K562 (cell line): ENCODE data around the gene COX6A2. TPM values are rescaled to one million over a fixed set of nuclear protein-coding genes. Genes with fewer than 3 reads are reported as not detected.

Experiments
- CBX5 ChIP-seq: IDR thresholded peaks from 2 replicates; pipeline ENCODE4 v1.6.1; 2014; ENCODE audit warnings: low read depth, borderline replicate concordance
- CEBPG ChIP-seq, 3 experiments: fragments of 200-800 bp in 1 of 3; sonication (Bioruptor generic) in 1 of 3; sonication (generic) in 1 of 3; formaldehyde crosslinking in 1 of 3; IDR thresholded peaks in 2 of 3; conservative IDR thresholded peaks in 1 of 3; 2 replicates each; pipeline versions ENCODE4 v1.6.1 to v1.8.0; 2016 to 2022; ENCODE audit warnings: missing compliant biosample characterization in 2 of 3, missing genetic modification characterization in 2 of 3, mild to moderate bottlenecking in 1 of 3, missing genetic modification reagents in 1 of 3
- ELF4 ChIP-seq: fragments of 450-650 bp; formaldehyde crosslinking; IDR thresholded peaks from 2 replicates; pipeline ENCODE4 v1.4.0; 2022; ENCODE audit warnings: missing genetic modification characterization
- FOXK1 ChIP-seq: sonication (generic); formaldehyde crosslinking; IDR thresholded peaks from 2 replicates; pipeline ENCODE4 v1.8.0; 2022; ENCODE audit warnings: missing genetic modification reagents, mild to moderate bottlenecking, borderline replicate concordance
- RNF2 ChIP-seq: sonication (generic); IDR thresholded peaks from 2 replicates; pipeline ENCODE4 v1.6.1; 2016
- TOE1 ChIP-seq, 2 experiments: fragments of 450-650 bp in 1 of 2; sonication (generic) in 1 of 2; formaldehyde crosslinking in 1 of 2; IDR thresholded peaks; 2 replicates each; pipeline versions ENCODE4 v1.7.1 to v1.8.0; 2016 to 2022; ENCODE audit warnings: borderline replicate concordance in 2 of 2, mild to moderate bottlenecking in 2 of 2, antibody characterized with exemption in 1 of 2, inconsistent platforms in 1 of 2, low read depth in 1 of 2, missing genetic modification reagents in 1 of 2, moderate library complexity in 1 of 2
- XRCC5 ChIP-seq: fragments of 200-400 bp; formaldehyde crosslinking; IDR thresholded peaks from 2 replicates; pipeline ENCODE4 v1.6.1; 2017; ENCODE audit warnings: low read depth, mild to moderate bottlenecking, low read length
- polyA plus RNA-seq, 8 experiments: library from polyadenylated mRNA; depleted of rRNA in 4 of 8; stranded (reverse) in 5 of 8; unstranded in 3 of 8; fragments of >200 nt; fragmentation: Nextera tagmentation in 2 of 8; fragmentation: Illumina TruSeq in 1 of 8; extraction: Ambion mirVana in 2 of 8; extraction: Trizol in 1 of 8; gene quantifications; 2 replicates each; pipeline versions ENCODE4 v1.2.1 to v1.2.3, GENCODE V29; 2011 to 2014; ENCODE audit warnings: inconsistent platforms in 1 of 8, missing spikeins in 1 of 8
- total RNA-seq, 7 experiments: library from RNA; depleted of rRNA in 6 of 7; stranded (reverse); fragments of >200 nt in 6 of 7; fragmentation: Illumina TruSeq in 2 of 7; extraction: Trizol in 2 of 7; gene quantifications; 2 replicates each; pipeline versions ENCODE4 v1.2.1 to v1.2.3, GENCODE V29; 2011 to 2021; ENCODE audit warnings: low replicate concordance in 1 of 7
- TF ChIP-seq, protein P1 (sequence below): sonication (generic); formaldehyde crosslinking; IDR thresholded peaks from 2 replicates; pipeline ENCODE4 v1.9.0; 2022; ENCODE audit warnings: mild to moderate bottlenecking, missing genetic modification reagents
- TF ChIP-seq, protein P2 (sequence below): sonication (generic); formaldehyde crosslinking; IDR thresholded peaks from 2 replicates; pipeline ENCODE4 v1.8.0; 2023; ENCODE audit warnings: mild to moderate bottlenecking, missing genetic modification reagents
- TF ChIP-seq, protein P3 (sequence below): fragments of 450-650 bp; IDR thresholded peaks from 2 replicates; pipeline ENCODE4 v1.6.1; 2017; ENCODE audit warnings: antibody characterized with exemption, mild to moderate bottlenecking
- TF ChIP-seq, protein P4 (sequence below): sonication (generic); formaldehyde crosslinking; IDR thresholded peaks from 2 replicates; pipeline ENCODE4 v1.8.0; 2022; ENCODE audit warnings: mild to moderate bottlenecking, missing genetic modification reagents

COX6A2 gene
- total and polyA plus RNA-seq, 9 of the 15 experiments (the other 6 are each of a cell fraction or from before 2014, with no cell fraction given), result not detected

DNA sequence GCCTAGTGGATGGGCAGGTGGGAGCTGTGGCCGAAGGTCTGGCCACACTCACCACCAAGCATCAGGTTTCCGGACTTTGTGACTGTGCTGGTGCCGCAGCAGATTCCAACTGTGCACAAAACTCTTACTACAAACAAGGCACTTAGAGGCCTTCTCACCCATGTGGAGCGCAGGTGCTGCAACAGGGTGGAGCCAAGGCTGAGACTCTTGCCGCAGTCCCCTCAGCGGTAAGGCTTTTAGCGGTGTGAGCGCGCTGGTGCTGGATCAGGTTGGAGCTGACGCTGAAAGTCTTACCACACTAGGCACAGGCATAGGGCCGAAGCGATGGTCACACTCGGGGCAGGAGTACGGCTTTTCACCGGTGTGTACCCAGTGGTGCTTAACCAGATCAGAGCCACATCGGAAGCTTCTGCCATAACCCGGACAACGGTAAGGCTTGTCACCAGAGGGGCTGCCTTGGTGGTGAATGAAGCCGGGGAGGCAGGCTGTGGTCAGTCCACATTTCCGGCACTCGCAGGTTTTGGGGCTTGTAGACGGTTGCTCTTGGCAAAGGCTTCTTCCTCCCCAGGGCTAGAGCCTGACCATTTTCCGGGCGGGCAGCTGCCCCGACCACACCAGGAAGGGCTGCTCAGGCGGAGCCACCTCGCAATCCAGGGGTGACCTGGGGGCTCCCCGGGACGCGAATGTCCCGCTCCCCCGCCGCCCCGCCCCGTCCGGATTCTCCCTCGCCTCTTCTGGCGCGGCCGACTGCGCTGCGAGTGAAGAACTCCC is 30.1 kb upstream of the COX6A2 start (continued):
- TF ChIP-seq TOE1 (IDR thresholded peaks at IDR 0.05; ENCODE audit: borderline replicate concordance) (peak; percentile 56; the same call in 1 of the 2 replicates), TOE1 (CRISPR knock-in tag; IDR thresholded peaks at IDR 0.05; ENCODE audit: borderline replicate concordance, low read depth) (no peak), XRCC5 (peak; percentile 81; the same call in 1 of the 2 replicates), ELF4 (0 out of 2 replicates have a peak, but pooled peaks have one; percentile 9), CBX5 (peak; percentile 29; the same call in 1 of the 2 replicates), RNF2 (peak; percentile 50; the same call in 1 of the 2 replicates), CEBPG (CRISPR knock-in tag; IDR thresholded peaks at IDR 0.05) (peak; percentile 26; the same call in 1 of the 2 replicates), CEBPG (tag; conservative IDR thresholded peaks at IDR 0.05 in 1 of 2, IDR thresholded peaks at IDR 0.05 in 1 of 2) (no peak), FOXK1 (CRISPR knock-in tag) (no peak)
- TF ChIP-seq, protein P1, sequence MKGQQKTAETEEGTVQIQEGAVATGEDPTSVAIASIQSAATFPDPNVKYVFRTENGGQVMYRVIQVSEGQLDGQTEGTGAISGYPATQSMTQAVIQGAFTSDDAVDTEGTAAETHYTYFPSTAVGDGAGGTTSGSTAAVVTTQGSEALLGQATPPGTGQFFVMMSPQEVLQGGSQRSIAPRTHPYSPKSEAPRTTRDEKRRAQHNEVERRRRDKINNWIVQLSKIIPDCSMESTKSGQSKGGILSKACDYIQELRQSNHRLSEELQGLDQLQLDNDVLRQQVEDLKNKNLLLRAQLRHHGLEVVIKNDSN (CRISPR knock-in tag), result peak; percentile 34; the same call in 1 of the 2 replicates
- TF ChIP-seq, protein P2, sequence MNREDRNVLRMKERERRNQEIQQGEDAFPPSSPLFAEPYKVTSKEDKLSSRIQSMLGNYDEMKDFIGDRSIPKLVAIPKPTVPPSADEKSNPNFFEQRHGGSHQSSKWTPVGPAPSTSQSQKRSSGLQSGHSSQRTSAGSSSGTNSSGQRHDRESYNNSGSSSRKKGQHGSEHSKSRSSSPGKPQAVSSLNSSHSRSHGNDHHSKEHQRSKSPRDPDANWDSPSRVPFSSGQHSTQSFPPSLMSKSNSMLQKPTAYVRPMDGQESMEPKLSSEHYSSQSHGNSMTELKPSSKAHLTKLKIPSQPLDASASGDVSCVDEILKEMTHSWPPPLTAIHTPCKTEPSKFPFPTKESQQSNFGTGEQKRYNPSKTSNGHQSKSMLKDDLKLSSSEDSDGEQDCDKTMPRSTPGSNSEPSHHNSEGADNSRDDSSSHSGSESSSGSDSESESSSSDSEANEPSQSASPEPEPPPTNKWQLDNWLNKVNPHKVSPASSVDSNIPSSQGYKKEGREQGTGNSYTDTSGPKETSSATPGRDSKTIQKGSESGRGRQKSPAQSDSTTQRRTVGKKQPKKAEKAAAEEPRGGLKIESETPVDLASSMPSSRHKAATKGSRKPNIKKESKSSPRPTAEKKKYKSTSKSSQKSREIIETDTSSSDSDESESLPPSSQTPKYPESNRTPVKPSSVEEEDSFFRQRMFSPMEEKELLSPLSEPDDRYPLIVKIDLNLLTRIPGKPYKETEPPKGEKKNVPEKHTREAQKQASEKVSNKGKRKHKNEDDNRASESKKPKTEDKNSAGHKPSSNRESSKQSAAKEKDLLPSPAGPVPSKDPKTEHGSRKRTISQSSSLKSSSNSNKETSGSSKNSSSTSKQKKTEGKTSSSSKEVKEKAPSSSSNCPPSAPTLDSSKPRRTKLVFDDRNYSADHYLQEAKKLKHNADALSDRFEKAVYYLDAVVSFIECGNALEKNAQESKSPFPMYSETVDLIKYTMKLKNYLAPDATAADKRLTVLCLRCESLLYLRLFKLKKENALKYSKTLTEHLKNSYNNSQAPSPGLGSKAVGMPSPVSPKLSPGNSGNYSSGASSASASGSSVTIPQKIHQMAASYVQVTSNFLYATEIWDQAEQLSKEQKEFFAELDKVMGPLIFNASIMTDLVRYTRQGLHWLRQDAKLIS (CRISPR knock-in tag), result 0 out of 2 replicates have a peak, but pooled peaks have one; percentile 8
- TF ChIP-seq, protein P3, sequence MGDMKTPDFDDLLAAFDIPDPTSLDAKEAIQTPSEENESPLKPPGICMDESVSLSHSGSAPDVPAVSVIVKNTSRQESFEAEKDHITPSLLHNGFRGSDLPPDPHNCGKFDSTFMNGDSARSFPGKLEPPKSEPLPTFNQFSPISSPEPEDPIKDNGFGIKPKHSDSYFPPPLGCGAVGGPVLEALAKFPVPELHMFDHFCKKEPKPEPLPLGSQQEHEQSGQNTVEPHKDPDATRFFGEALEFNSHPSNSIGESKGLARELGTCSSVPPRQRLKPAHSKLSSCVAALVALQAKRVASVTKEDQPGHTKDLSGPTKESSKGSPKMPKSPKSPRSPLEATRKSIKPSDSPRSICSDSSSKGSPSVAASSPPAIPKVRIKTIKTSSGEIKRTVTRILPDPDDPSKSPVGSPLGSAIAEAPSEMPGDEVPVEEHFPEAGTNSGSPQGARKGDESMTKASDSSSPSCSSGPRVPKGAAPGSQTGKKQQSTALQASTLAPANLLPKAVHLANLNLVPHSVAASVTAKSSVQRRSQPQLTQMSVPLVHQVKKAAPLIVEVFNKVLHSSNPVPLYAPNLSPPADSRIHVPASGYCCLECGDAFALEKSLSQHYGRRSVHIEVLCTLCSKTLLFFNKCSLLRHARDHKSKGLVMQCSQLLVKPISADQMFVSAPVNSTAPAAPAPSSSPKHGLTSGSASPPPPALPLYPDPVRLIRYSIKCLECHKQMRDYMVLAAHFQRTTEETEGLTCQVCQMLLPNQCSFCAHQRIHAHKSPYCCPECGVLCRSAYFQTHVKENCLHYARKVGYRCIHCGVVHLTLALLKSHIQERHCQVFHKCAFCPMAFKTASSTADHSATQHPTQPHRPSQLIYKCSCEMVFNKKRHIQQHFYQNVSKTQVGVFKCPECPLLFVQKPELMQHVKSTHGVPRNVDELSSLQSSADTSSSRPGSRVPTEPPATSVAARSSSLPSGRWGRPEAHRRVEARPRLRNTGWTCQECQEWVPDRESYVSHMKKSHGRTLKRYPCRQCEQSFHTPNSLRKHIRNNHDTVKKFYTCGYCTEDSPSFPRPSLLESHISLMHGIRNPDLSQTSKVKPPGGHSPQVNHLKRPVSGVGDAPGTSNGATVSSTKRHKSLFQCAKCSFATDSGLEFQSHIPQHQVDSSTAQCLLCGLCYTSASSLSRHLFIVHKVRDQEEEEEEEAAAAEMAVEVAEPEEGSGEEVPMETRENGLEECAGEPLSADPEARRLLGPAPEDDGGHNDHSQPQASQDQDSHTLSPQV, result peak; percentile 76
- TF ChIP-seq, protein P4, sequence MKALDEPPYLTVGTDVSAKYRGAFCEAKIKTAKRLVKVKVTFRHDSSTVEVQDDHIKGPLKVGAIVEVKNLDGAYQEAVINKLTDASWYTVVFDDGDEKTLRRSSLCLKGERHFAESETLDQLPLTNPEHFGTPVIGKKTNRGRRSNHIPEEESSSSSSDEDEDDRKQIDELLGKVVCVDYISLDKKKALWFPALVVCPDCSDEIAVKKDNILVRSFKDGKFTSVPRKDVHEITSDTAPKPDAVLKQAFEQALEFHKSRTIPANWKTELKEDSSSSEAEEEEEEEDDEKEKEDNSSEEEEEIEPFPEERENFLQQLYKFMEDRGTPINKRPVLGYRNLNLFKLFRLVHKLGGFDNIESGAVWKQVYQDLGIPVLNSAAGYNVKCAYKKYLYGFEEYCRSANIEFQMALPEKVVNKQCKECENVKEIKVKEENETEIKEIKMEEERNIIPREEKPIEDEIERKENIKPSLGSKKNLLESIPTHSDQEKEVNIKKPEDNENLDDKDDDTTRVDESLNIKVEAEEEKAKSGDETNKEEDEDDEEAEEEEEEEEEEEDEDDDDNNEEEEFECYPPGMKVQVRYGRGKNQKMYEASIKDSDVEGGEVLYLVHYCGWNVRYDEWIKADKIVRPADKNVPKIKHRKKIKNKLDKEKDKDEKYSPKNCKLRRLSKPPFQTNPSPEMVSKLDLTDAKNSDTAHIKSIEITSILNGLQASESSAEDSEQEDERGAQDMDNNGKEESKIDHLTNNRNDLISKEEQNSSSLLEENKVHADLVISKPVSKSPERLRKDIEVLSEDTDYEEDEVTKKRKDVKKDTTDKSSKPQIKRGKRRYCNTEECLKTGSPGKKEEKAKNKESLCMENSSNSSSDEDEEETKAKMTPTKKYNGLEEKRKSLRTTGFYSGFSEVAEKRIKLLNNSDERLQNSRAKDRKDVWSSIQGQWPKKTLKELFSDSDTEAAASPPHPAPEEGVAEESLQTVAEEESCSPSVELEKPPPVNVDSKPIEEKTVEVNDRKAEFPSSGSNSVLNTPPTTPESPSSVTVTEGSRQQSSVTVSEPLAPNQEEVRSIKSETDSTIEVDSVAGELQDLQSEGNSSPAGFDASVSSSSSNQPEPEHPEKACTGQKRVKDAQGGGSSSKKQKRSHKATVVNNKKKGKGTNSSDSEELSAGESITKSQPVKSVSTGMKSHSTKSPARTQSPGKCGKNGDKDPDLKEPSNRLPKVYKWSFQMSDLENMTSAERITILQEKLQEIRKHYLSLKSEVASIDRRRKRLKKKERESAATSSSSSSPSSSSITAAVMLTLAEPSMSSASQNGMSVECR (CRISPR knock-in tag), result peak; percentile 55; the same call in 1 of the 2 replicates
